ENCODE data around the gene SYCP2L.
"Not testable (repeated sequence)": the region's sequence is repeated elsewhere in the genome, so short reads cannot be mapped to it uniquely, and the experiment has no call there.

The SYCP2L gene

GRCh38 chr6:10877871-10878270 lies 9.0 kb upstream of the SYCP2L start:
- DNase-seq (ENCODE audit: low read depth in 1 of 2, low spot score in 1 of 2): no peak

GRCh38 chr6:10880366-10880765 lies 6.5 kb upstream of the SYCP2L start:
- DNase-seq (ENCODE audit: low read depth in 1 of 2, low spot score in 1 of 2): no peak

GRCh38 chr6:10882253-10882630 lies 4.6 kb upstream of the SYCP2L start:
- not testable (repeated sequence) for DNase-seq (ENCODE audit: low read depth in 1 of 2, low spot score in 1 of 2)

- DNase-seq (ENCODE audit: low read depth in 1 of 2, low spot score in 1 of 2): no peak
These were observed 4.1 kb upstream of the SYCP2L start for GRCh38 chr6:10882657-10883171.

GRCh38 chr6:10883312-10884244 lies 3.3 kb upstream of the SYCP2L start:
- no peak for DNase-seq (ENCODE audit: low read depth in 1 of 2, low spot score in 1 of 2)

GRCh38 chr6:10884245-10884972 lies 2.4 kb upstream of the SYCP2L start:
- no peak for DNase-seq (ENCODE audit: low read depth in 1 of 2, low spot score in 1 of 2)

- DNase-seq (ENCODE audit: low read depth in 1 of 2, low spot score in 1 of 2): not testable (repeated sequence)
These were observed 524 bp upstream of the SYCP2L start for GRCh38 chr6:10886365-10886690.

- no peak for DNase-seq (ENCODE audit: low read depth in 1 of 2, low spot score in 1 of 2)
These were observed 3.3 kb downstream of the SYCP2L start for GRCh38 chr6:10890151-10890550.

GRCh38 chr6:10891960-10892359 lies 5.1 kb downstream of the SYCP2L start:
- no peak for DNase-seq (ENCODE audit: low read depth in 1 of 2, low spot score in 1 of 2)

- DNase-seq (ENCODE audit: low read depth in 1 of 2, low spot score in 1 of 2): no peak
These were observed 8.1 kb downstream of the SYCP2L start for GRCh38 chr6:10894958-10895357.

- DNase-seq (ENCODE audit: low read depth in 1 of 2, low spot score in 1 of 2): no peak
These were observed 9.8 kb downstream of the SYCP2L start for GRCh38 chr6:10896691-10897090.

GRCh38 chr6:10901770-10902169 lies 14.9 kb downstream of the SYCP2L start:
- DNase-seq (ENCODE audit: low read depth in 1 of 2, low spot score in 1 of 2): no peak

GRCh38 chr6:10904015-10904414 lies 17.2 kb downstream of the SYCP2L start:
- no peak for DNase-seq (ENCODE audit: low read depth in 1 of 2, low spot score in 1 of 2)

GRCh38 chr6:10908228-10908627 lies 21.4 kb downstream of the SYCP2L start:
- DNase-seq (ENCODE audit: low read depth in 1 of 2, low spot score in 1 of 2): no peak

GRCh38 chr6:10919520-10919919 lies 32.7 kb downstream of the SYCP2L start:
- DNase-seq (ENCODE audit: low read depth in 1 of 2, low spot score in 1 of 2): not testable (repeated sequence)

- DNase-seq (ENCODE audit: low read depth in 1 of 2, low spot score in 1 of 2): no peak
These were observed 46.3 kb downstream of the SYCP2L start for GRCh38 chr6:10933126-10933525.

GRCh38 chr6:10939840-10940239 lies 53.0 kb downstream of the SYCP2L start:
- DNase-seq (ENCODE audit: low read depth in 1 of 2, low spot score in 1 of 2): no peak

- no peak for DNase-seq (ENCODE audit: low read depth in 1 of 2, low spot score in 1 of 2)
These were observed 59.0 kb downstream of the SYCP2L start for GRCh38 chr6:10945845-10946244.

GRCh38 chr6:10947966-10948365 lies 61.1 kb downstream of the SYCP2L start:
- no peak for DNase-seq (ENCODE audit: low read depth in 1 of 2, low spot score in 1 of 2)

GRCh38 chr6:10949579-10950490 lies 63.0 kb downstream of the SYCP2L start:
- DNase-seq (ENCODE audit: low read depth in 1 of 2, low spot score in 1 of 2): no peak

GRCh38 chr6:10951675-10952282 lies 64.9 kb downstream of the SYCP2L start:
- DNase-seq (ENCODE audit: low read depth in 1 of 2, low spot score in 1 of 2): no peak
